NCI-H1694 (cell line): ENCODE data around the gene H2AZ2.

Experiments
- DNase-seq: peaks from one replicate; lab custom pipeline; 2025; lab: John Stamatoyannopoulos, UW

The H2AZ2 gene

DNA sequence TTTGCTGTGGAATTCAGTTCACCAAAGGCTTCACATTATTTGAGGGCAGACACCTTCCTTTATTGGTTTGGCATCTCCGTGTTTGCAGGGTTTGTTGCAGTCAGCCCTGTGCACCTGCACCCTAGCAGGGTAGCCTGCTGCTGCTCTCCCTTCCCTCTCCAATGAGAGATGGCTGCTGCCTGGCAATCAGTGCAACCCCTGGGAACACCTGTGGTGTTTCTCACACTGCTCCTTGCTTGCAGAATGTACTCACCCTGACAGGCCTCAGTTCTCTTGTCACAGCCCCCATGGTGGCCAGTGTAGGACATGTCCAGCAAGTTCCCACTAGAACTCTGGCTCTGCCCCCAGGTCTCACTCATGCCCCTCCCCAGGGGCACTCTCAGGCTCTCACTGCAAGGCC lies 63.5 kb downstream of the H2AZ2 start:
- no peak for DNase-seq

DNA sequence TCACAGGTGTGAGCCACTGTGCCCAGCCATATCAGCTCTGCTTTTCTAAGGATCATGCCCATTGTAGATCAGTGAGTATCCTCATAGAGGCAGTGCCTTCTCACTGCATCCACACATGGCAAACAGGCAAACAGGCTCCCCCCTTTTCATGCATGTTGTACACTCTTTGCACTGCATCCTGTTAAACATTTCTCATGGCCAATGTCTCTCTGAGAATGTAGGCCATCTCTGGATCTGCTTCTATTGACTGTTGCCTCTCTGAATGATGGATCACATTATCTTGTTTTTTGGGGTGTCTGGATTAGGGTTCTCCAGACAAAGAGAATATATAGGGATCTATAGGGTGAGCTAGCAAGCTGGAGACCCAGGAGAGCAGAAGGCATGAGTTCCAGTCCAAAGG lies 64.5 kb downstream of the H2AZ2 start:
- no peak for DNase-seq

- DNase-seq = no peak
Observed at GRCh38 chr7:44782460-44782859, 65.4 kb downstream of the H2AZ2 start.
